Measurements from ENCODE around the gene TAOK1.
"Not testable (repeated sequence)": the region's sequence is repeated elsewhere in the genome, so short reads cannot be mapped to it uniquely, and the experiment has no call there.

The TAOK1 gene

DNA sequence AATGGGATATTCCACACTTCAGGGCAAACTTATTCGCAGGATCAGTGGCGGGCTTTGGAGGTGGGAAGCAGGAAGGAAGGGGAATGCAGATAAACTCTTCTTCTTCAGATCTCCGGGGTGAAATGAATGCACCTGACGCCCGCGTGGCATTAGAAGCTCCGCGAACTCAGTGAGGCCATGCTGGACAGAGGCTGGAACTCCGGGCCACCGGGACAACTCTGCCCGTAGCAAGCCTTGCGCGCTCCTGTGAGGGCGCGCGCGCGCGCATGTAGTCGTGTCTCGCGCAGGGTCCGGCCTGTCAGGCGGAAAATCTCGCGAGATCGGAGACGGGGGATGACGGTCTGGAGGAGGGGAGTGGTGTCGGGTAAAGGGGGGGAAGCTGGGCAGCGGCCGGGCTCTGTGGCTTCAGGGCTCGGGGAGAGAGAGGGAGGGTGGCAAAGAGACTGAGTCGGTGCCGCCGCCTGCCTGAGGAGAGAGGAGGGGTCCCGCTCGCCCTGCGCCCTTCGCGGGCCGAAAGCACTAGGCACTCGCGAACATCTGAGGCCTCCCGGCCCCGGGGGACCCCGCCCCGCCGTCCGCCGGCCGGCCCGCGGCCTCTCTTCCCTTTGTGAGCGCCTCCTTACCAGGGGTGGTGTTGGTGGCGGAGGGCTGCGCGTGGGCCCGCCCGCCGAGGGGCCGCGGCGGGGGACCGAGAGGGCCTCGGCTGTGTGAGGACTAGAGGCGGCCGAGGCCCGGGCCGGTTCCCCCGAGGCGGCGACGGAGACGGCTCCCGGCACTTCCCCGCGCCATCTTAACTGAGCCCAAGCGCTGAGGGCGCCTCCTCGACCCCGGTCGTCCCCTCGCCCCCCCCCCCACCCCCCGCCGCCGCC lies at the start of gene TAOK1:
Gene TAOK1, plus strand, starts transcription at position 382 of the 869 bp plus-strand sequence. CDS start 61,186 bp downstream, outside the sequence.
- peaks cover 7% of the 10 kb centered on the region for H3K36me3 ChIP-seq (ENCODE audit: control insufficient read depth, low read depth, low read length)
- H3K9me3 ChIP-seq (ENCODE audit: control insufficient read depth, low read depth, low read length), result no peaks in the 10 kb centered on the region
- peak within 1 kb of the TSS; percentile 68 for H3K27ac ChIP-seq (ENCODE audit: low read length)

DNA sequence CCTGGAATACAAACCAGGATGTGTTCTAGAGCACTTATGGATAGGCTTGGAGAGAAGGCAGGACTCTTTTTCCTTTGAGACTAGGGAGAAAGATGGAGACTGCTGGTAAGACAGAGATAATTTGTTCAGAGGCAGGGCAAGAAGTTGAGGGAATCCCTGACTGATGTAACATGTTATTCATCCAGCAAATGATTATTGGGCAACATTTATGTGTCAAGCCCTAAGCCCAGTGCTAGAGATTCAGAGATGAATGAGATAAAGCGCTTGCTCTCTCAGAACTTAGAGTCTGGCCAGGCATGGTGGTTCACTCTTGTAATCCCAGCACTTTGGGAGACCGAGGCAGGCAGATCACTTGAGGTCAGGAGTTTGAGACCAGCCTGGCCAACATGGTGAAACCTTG lies 48.4 kb upstream of the TAOK1 start:
- Histone ChIP-seq H3K9me3 (ENCODE audit: control insufficient read depth, low read depth, low read length) (no peaks in the 10 kb centered on the region), H3K9ac (ENCODE audit: low read length) (no peak overlapping the region), H3K27me3 (ENCODE audit: control insufficient read depth, insufficient read depth, low read length) (no peaks in the 10 kb centered on the region), H3K4me1 (ENCODE audit: control insufficient read depth, low read depth, low read length) (no peaks in the 10 kb centered on the region), H3K4me3 (ENCODE audit: low read length) (no peak overlapping the region), H3K36me3 (ENCODE audit: control insufficient read depth, low read depth, low read length) (no peaks in the 10 kb centered on the region), H3K27ac (ENCODE audit: low read length) (no peak overlapping the region)

More for the DNA sequence above, at the start of gene TAOK1:
- H3K27me3 ChIP-seq (ENCODE audit: control insufficient read depth, insufficient read depth, low read length), result no peaks in the 10 kb centered on the region
- H3K9ac ChIP-seq (ENCODE audit: low read length), result peak within 1 kb of the TSS; percentile 92
- H3K4me1 ChIP-seq (ENCODE audit: control insufficient read depth, low read depth, low read length), result peaks cover 25% of the 10 kb centered on the region
- H3K4me3 ChIP-seq (ENCODE audit: low read length), result peak within 1 kb of the TSS; percentile 99

DNA sequence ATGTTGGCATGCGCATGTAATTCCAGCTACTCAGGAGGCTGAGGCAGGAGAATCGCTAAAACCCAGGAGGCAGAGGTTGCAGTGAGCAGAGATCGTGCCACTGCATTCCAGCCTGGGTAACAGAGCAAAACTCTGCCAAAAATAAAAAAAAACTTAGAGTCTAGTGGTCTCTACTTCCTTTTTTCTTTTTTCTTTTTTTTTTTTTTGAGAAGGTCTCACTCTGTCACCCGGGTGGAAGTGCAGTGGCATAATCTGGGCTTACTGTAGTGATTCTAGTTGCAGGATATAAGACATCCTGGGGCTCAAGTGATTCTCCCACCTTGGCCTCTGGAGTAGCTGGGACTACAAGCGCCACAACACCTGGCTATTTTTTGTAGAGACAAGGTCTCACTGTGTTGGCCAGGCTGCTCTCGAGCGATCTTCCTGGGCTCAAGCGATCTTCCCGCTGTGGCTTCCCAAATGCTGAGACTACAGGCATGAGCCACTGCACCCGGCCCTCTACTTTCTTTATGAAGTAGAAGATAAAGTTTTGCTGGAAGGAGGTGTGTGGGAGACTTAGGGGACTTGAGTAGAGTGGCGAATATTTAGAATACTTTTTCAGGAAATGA lies 47.9 kb upstream of the TAOK1 start:
- H3K9me3 ChIP-seq (ENCODE audit: control insufficient read depth, low read depth, low read length), result no peaks in the 10 kb centered on the region
- H3K4me3 ChIP-seq (ENCODE audit: low read length), result no peak overlapping the region
- no peaks in the 10 kb centered on the region for H3K36me3 ChIP-seq (ENCODE audit: control insufficient read depth, low read depth, low read length)
- H3K4me1 ChIP-seq (ENCODE audit: control insufficient read depth, low read depth, low read length), result no peaks in the 10 kb centered on the region
- H3K27ac ChIP-seq (ENCODE audit: low read length), result no peak overlapping the region
- no peaks in the 10 kb centered on the region for H3K27me3 ChIP-seq (ENCODE audit: control insufficient read depth, insufficient read depth, low read length)
- H3K9ac ChIP-seq (ENCODE audit: low read length), result no peak overlapping the region

DNA sequence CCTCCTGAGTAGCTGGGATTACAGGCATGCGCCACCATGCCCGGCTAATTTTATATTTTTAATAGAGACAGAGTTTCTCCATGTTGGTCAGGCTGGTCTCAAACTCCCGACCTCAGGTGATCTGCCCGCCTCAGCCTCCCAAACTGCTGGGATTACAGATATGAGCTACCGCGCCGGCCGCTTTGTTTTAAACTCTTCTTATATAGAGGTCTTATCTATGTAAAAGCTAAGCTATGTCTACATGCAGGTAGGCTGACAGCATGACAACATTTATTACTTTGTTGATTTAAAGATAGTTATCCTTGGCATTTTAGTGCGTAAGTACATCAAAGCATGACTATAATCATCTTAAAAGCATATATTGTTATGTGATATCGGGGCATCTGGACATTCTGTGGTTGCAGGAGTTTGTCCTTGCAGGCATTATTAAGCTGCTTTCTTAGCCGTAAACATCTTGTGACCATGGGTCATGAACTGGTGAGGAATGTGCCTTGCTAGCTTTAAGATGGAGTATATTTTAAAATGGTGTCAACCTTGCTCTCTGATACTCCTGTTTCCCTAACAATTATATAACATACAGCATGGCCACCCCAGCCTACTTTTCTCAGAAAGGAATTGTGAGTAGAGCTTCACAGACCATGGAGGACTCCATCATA lies 45.8 kb upstream of the TAOK1 start:
- Histone ChIP-seq H3K4me3 (ENCODE audit: low read length) (no peak overlapping the region), H3K36me3 (ENCODE audit: control insufficient read depth, low read depth, low read length) (no peaks in the 10 kb centered on the region), H3K9ac (ENCODE audit: low read length) (no peak overlapping the region), H3K4me1 (ENCODE audit: control insufficient read depth, low read depth, low read length) (no peaks in the 10 kb centered on the region), H3K9me3 (ENCODE audit: control insufficient read depth, low read depth, low read length) (no peaks in the 10 kb centered on the region), H3K27ac (ENCODE audit: low read length) (no peak overlapping the region), H3K27me3 (ENCODE audit: control insufficient read depth, insufficient read depth, low read length) (no peaks in the 10 kb centered on the region)

DNA sequence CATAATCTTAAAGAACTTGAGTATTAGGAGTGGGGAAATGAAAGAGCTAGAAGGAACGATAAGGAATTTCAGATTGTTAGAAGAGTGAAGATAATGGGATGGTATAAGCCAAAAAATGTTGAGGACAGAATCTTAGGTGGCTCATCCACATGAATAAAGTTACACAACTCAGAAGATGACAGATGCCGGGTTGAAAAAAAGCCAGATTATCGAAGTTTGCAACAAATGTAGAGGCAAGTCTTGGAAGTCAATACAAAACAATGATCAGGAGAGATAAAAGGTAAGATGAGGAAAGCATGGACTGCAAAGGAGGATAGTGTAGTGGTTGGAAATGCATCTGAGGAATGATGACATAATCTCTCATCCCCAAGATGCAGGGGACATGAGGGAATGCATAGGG lies 45.1 kb upstream of the TAOK1 start:
- Histone ChIP-seq H3K36me3 (ENCODE audit: control insufficient read depth, low read depth, low read length) (no peaks in the 10 kb centered on the region), H3K9ac (ENCODE audit: low read length) (no peak overlapping the region), H3K9me3 (ENCODE audit: control insufficient read depth, low read depth, low read length) (no peaks in the 10 kb centered on the region), H3K27me3 (ENCODE audit: control insufficient read depth, insufficient read depth, low read length) (no peaks in the 10 kb centered on the region), H3K27ac (ENCODE audit: low read length) (no peak overlapping the region), H3K4me3 (ENCODE audit: low read length) (no peak overlapping the region), H3K4me1 (ENCODE audit: control insufficient read depth, low read depth, low read length) (no peaks in the 10 kb centered on the region)

DNA sequence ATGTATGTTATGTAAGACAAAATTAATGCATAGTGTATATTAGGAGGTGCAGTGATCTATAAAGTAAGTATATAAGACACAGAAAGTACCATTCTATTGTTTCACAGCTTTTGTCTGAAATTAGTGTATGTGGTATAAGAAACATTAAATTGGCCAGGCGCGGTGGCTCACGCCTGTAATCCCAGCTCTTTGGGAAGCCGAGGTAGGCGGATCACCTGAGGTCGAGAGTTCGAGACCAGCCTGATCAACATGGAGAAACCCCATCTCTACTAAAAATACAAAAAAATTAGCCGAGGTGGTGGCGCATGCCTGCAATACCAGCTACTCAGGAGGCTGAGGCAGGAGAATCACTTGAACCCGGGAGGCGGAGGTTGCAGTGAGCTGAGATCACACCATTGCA lies 44.7 kb upstream of the TAOK1 start:
- not testable (repeated sequence) for H3K9me3 ChIP-seq (ENCODE audit: control insufficient read depth, low read depth, low read length); H3K27me3 ChIP-seq (ENCODE audit: control insufficient read depth, insufficient read depth, low read length); H3K9ac ChIP-seq (ENCODE audit: low read length); H3K4me1 ChIP-seq (ENCODE audit: control insufficient read depth, low read depth, low read length); H3K4me3 ChIP-seq (ENCODE audit: low read length); H3K27ac ChIP-seq (ENCODE audit: low read length); H3K36me3 ChIP-seq (ENCODE audit: control insufficient read depth, low read depth, low read length)

DNA sequence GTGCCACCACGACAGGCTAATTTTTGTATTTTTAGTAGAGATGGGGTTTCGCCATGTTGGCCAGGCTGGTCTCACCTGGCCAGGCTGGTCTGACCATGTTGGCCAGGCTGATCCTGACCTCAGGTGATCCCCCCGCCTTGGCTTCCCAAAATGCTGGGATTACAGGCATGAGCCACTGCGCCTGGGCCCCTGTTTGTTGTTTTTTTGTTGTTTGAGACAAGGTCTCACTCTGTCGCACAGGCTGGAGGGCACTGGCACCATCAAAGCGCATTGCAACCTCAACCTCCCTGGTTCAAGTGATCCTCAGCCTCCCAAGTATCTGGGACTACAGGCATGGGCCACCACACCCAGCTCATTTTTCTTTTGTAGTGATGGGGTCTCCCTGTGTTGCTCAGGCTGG lies 43.7 kb upstream of the TAOK1 start:
- Histone ChIP-seq H3K36me3 (ENCODE audit: control insufficient read depth, low read depth, low read length) (no peaks in the 10 kb centered on the region), H3K27ac (ENCODE audit: low read length) (no peak overlapping the region), H3K9ac (ENCODE audit: low read length) (no peak overlapping the region), H3K9me3 (ENCODE audit: control insufficient read depth, low read depth, low read length) (no peaks in the 10 kb centered on the region), H3K4me1 (ENCODE audit: control insufficient read depth, low read depth, low read length) (no peaks in the 10 kb centered on the region), H3K4me3 (ENCODE audit: low read length) (no peak overlapping the region), H3K27me3 (ENCODE audit: control insufficient read depth, insufficient read depth, low read length) (no peaks in the 10 kb centered on the region)

DNA sequence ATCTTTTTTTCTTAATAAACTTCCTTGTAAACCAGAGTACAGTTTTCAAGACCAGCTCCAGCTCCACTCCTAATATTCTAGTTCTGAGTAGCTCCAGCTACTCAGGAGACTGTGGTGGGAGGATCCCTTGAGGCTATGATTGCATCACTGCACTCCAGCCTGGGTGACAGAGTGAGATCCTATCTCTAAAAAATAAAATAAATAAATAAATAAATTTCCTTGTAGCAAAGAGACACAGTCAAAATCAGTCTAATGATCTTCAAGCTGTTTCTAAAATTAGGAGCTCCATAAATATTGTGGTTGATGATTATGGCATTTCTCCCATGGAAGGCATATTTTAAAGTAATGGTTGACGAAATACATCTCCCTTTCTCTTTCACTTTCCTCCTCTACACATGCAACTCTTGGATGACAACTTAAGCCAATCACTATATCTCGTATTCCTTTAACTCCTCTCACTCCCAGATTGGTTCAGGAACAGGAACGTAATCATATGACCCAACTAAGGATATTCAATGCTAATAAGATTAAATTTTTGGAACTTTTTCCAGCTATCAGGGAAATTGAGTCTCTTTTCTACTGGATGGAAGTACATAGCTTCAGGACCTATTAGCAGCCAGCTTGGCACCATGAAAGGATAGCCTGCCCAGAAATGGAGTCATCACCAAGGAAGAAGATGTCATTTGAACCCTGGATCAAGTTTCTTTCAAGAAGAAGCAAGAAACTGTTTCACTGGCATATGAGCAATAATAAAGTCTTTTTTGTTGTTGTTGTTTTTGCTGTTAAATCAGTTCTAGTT lies 42.1 kb upstream of the TAOK1 start:
- Histone ChIP-seq H3K27me3 (ENCODE audit: control insufficient read depth, insufficient read depth, low read length) (no peaks in the 10 kb centered on the region), H3K4me3 (ENCODE audit: low read length) (no peak overlapping the region), H3K9me3 (ENCODE audit: control insufficient read depth, low read depth, low read length) (no peaks in the 10 kb centered on the region), H3K27ac (ENCODE audit: low read length) (no peak overlapping the region), H3K36me3 (ENCODE audit: control insufficient read depth, low read depth, low read length) (no peaks in the 10 kb centered on the region), H3K9ac (ENCODE audit: low read length) (no peak overlapping the region), H3K4me1 (ENCODE audit: control insufficient read depth, low read depth, low read length) (no peaks in the 10 kb centered on the region)

DNA sequence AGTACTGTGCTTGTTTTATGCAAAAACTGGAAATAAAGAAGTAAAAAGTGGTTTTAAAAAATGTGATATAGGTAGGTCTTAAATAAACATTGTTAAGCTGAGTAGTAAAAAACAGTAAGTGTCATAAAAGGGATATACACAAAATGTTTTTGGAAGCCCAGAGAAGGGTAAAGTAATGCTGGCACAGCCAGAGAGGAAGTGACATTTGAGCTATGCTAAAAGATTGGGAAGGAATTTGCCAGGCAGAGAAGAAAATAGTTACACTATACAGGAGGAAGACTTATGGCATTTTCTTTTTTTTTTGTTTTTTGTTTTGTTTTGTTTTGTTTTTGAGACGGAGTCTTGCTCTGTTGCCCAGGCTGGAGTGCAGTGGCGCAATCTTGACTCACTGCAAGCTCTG lies 40.8 kb upstream of the TAOK1 start:
- no peak overlapping the region for H3K27ac ChIP-seq (ENCODE audit: low read length)
- no peaks in the 10 kb centered on the region for H3K4me1 ChIP-seq (ENCODE audit: control insufficient read depth, low read depth, low read length)
- no peaks in the 10 kb centered on the region for H3K9me3 ChIP-seq (ENCODE audit: control insufficient read depth, low read depth, low read length)
- no peak overlapping the region for H3K4me3 ChIP-seq (ENCODE audit: low read length)
- H3K9ac ChIP-seq (ENCODE audit: low read length), result no peak overlapping the region
- H3K27me3 ChIP-seq (ENCODE audit: control insufficient read depth, insufficient read depth, low read length), result no peaks in the 10 kb centered on the region
- no peaks in the 10 kb centered on the region for H3K36me3 ChIP-seq (ENCODE audit: control insufficient read depth, low read depth, low read length)

DNA sequence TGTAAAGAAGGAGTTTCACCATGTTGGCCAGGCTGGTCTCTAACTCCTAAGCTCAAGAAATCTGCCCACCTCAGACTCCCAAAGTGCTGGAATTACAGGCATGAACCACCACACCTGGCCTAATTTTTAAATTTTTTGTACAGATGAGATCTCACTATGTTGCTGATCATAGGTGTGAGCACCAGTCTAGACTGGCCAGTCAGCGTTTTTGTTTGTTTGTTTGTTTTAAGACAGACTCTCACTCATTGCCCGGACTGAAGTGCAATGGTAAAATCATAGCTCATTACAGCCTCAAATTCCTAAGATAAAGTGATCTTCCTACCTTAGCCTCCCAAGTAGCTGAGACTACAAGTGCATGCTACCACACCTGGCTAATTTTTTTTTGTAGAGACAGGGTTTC lies 38.0 kb upstream of the TAOK1 start:
- Histone ChIP-seq H3K9ac (ENCODE audit: low read length) (no peak overlapping the region), H3K9me3 (ENCODE audit: control insufficient read depth, low read depth, low read length) (no peaks in the 10 kb centered on the region), H3K4me1 (ENCODE audit: control insufficient read depth, low read depth, low read length) (no peaks in the 10 kb centered on the region), H3K27me3 (ENCODE audit: control insufficient read depth, insufficient read depth, low read length) (no peaks in the 10 kb centered on the region), H3K27ac (ENCODE audit: low read length) (no peak overlapping the region), H3K36me3 (ENCODE audit: control insufficient read depth, low read depth, low read length) (no peaks in the 10 kb centered on the region), H3K4me3 (ENCODE audit: low read length) (no peak overlapping the region)

DNA sequence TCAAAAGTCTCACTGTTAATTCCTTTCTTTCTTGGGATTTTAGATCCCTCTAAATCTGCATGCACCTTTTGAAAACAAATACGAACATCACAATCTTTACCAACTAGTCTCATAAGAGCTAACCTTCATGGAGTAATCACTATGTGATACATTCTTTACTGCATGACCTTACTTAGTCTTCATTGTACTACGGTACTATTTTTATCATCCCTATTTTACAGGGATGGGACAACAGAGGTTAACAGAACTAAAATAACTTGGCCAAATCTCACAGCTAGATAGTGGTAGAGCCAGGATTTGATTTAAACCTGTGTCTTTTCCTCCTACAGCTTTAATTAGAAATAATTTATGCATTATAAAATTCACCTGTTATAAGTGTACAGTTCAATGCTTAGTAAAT lies 32.9 kb upstream of the TAOK1 start:
- no peaks in the 10 kb centered on the region for H3K36me3 ChIP-seq (ENCODE audit: control insufficient read depth, low read depth, low read length)
- no peaks in the 10 kb centered on the region for H3K27me3 ChIP-seq (ENCODE audit: control insufficient read depth, insufficient read depth, low read length)
- H3K9ac ChIP-seq (ENCODE audit: low read length), result no peak overlapping the region
- H3K4me3 ChIP-seq (ENCODE audit: low read length), result no peak overlapping the region
- no peaks in the 10 kb centered on the region for H3K9me3 ChIP-seq (ENCODE audit: control insufficient read depth, low read depth, low read length)
- no peaks in the 10 kb centered on the region for H3K4me1 ChIP-seq (ENCODE audit: control insufficient read depth, low read depth, low read length)
- H3K27ac ChIP-seq (ENCODE audit: low read length), result no peak overlapping the region
